Measurements from ENCODE around the gene SOAT1. TPM values are rescaled to one million over a fixed set of nuclear protein-coding genes. Genes with fewer than 3 reads are reported as not detected.
"Not testable (repeated sequence)": the region's sequence is repeated elsewhere in the genome, so short reads cannot be mapped to it uniquely, and the experiment has no call there.

SOAT1 gene
- total RNA-seq, 1 donor from 2014 or later = 52.6 TPM

GRCh38 chr1:179380299-179380698, 86.7 kb downstream of the SOAT1 start:
- no peaks in the 10 kb centered on the region for H3K27me3 Mint-ChIP-seq (ENCODE audit: low read depth)
- DNase-seq (ENCODE audit: low spot score) = no peak
- H3K36me3 Mint-ChIP-seq (ENCODE audit: low read depth) = no peaks in the 10 kb centered on the region
- no peak overlapping the region for H3K27ac Mint-ChIP-seq (ENCODE audit: unreplicated experiment)
- TF ChIP-seq CTCF (IDR thresholded peaks at IDR 0.05) = no peak
- no peaks in the 10 kb centered on the region for H3K4me1 Mint-ChIP-seq (ENCODE audit: low read depth)
- no peak overlapping the region for H3K4me3 Mint-ChIP-seq (ENCODE audit: unreplicated experiment)
- H3K9me3 Mint-ChIP-seq (ENCODE audit: low read depth) = no peaks in the 10 kb centered on the region

- Mint-ChIP-seq H3K4me1 (ENCODE audit: low read depth) (no peaks in the 10 kb centered on the region), H3K27me3 (ENCODE audit: low read depth) (no peaks in the 10 kb centered on the region), H3K4me3 (ENCODE audit: unreplicated experiment) (no peak overlapping the region), H3K9me3 (ENCODE audit: low read depth) (no peaks in the 10 kb centered on the region), H3K27ac (ENCODE audit: unreplicated experiment) (no peak overlapping the region), H3K36me3 (ENCODE audit: low read depth) (no peaks in the 10 kb centered on the region)
- no peak for TF ChIP-seq CTCF (IDR thresholded peaks at IDR 0.05)
- DNase-seq (ENCODE audit: low spot score) = no peak
These were observed 90.4 kb downstream of the SOAT1 start for GRCh38 chr1:179384027-179384426.

GRCh38 chr1:179385510-179385909, 91.9 kb downstream of the SOAT1 start:
- no peak for DNase-seq (ENCODE audit: low spot score)
- Mint-ChIP-seq H3K4me1 (ENCODE audit: low read depth) (no peaks in the 10 kb centered on the region), H3K9me3 (ENCODE audit: low read depth) (no peaks in the 10 kb centered on the region), H3K36me3 (ENCODE audit: low read depth) (no peaks in the 10 kb centered on the region), H3K4me3 (ENCODE audit: unreplicated experiment) (no peak overlapping the region), H3K27ac (ENCODE audit: unreplicated experiment) (no peak overlapping the region), H3K27me3 (ENCODE audit: low read depth) (no peaks in the 10 kb centered on the region)
- TF ChIP-seq CTCF (IDR thresholded peaks at IDR 0.05) = no peak

GRCh38 chr1:179393721-179394120, 100.1 kb downstream of the SOAT1 start:
- TF ChIP-seq CTCF (IDR thresholded peaks at IDR 0.05) = no peak
- DNase-seq (ENCODE audit: low spot score) = no peak
- H3K4me3 Mint-ChIP-seq (ENCODE audit: unreplicated experiment) = no peak overlapping the region
- H3K36me3 Mint-ChIP-seq (ENCODE audit: low read depth) = peaks cover 5% of the 10 kb centered on the region
- peaks cover 32% of the 10 kb centered on the region for H3K9me3 Mint-ChIP-seq (ENCODE audit: low read depth)
- H3K27ac Mint-ChIP-seq (ENCODE audit: unreplicated experiment) = no peak overlapping the region
- H3K27me3 Mint-ChIP-seq (ENCODE audit: low read depth) = peaks cover 2% of the 10 kb centered on the region
- no peaks in the 10 kb centered on the region for H3K4me1 Mint-ChIP-seq (ENCODE audit: low read depth)

GRCh38 chr1:179399399-179399798, 105.8 kb downstream of the SOAT1 start:
- H3K4me1 Mint-ChIP-seq (ENCODE audit: low read depth); H3K27me3 Mint-ChIP-seq (ENCODE audit: low read depth); H3K36me3 Mint-ChIP-seq (ENCODE audit: low read depth); H3K4me3 Mint-ChIP-seq (ENCODE audit: unreplicated experiment); DNase-seq (ENCODE audit: low spot score); H3K9me3 Mint-ChIP-seq (ENCODE audit: low read depth); H3K27ac Mint-ChIP-seq (ENCODE audit: unreplicated experiment): not testable (repeated sequence)

Other genes starting within 250 kb of the SOAT1 start
- 17.9 to 19.8 TPM (median 19.4 TPM) in 3 replicates for gene TOR3A, start 211.7 kb upstream of the SOAT1 start, total RNA-seq
- 23.1 to 29.9 TPM (median 24.5 TPM) in 3 replicates for gene ABL2, start 64.1 kb upstream of the SOAT1 start, total RNA-seq
- gene AXDND1, start 72.2 kb downstream of the SOAT1 start, total RNA-seq = 0.20 to 0.23 TPM in 2 of 3 replicates, not detected in the other